ENCODE measurements around the gene MBD5.

GRCh38 chr2:148103946-148104345 lies 83.1 kb downstream of the MBD5 start:
- TF ChIP-seq CTCF (IDR thresholded peaks at IDR 0.05), result no peak
- no peak for TF ChIP-seq POLR2A (IDR thresholded peaks at IDR 0.05)
